ENCODE results near the gene TOM1L1.

GRCh38 chr17:54924405-54924804 lies 23.8 kb downstream of the TOM1L1 start:
- TF ChIP-seq CTCF (conservative IDR thresholded peaks at IDR 0.05 in 1 of 2, IDR thresholded peaks at IDR 0.05 in 1 of 2; ENCODE audit: extremely low read depth in 1 of 2, insufficient read depth in 1 of 2, low read depth in 1 of 2, low read length in 2 of 2) = no peak
- TF ChIP-seq EZH2 (IDR thresholded peaks at IDR 0.05; ENCODE audit: borderline replicate concordance, low read length) = no peak

Measured in mammary epithelial cell (primary cell).